Measurements from ENCODE around the gene KIF4A. TPM values are rescaled to one million over a fixed set of nuclear protein-coding genes. Genes with fewer than 3 reads are reported as not detected.

The KIF4A gene
- polyA plus RNA-seq, 1 donor (not counting 4 experiments of a cell fraction or from before 2014, with no cell fraction given): 7.1 TPM

DNA sequence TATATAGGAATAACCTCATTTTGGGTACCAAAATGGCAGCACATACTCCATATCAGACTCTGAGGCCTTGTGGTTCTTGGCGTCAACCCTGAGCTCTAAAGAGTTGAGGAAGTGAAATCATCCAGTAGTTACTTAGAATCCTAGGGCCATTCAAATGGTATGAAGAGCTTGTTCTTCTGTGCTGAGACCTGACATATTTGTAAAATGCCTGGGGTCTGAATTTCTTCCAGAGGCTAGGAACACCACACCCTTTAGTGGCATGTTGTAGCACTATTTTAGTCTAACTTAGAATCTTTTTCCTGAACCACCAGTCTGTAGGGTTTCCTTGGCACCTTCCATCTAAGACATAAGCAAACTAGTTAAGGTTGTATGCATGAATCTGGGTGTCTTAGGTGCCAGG is 115.1 kb downstream of the KIF4A start:
- Histone ChIP-seq H3K9ac (ENCODE audit: control insufficient read depth, extremely low read depth, insufficient read depth, low read length) (no peak overlapping the region), H3K27ac (ENCODE audit: control insufficient read depth, insufficient read depth, low read length) (no peak overlapping the region), H2AFZ (ENCODE audit: control insufficient read depth, low read length) (no peak overlapping the region), H3K36me3 (ENCODE audit: control insufficient read depth in 2 of 2, extremely low read depth in 1 of 2, insufficient read depth in 2 of 2, low read length in 2 of 2) (no peaks in the 10 kb centered on the region), H3K4me2 (ENCODE audit: control insufficient read depth, extremely low read depth, insufficient read depth, low read depth, low read length) (no peak overlapping the region), H3K4me1 (ENCODE audit: control insufficient read depth, extremely low read depth, insufficient read depth, low read length) (peaks cover 21% of the 10 kb centered on the region), H3K79me2 (ENCODE audit: control insufficient read depth, insufficient read depth, low read length) (no peaks in the 10 kb centered on the region), H3K9me3 (ENCODE audit: control insufficient read depth, low read depth, low read length) (no peaks in the 10 kb centered on the region), H4K20me1 (ENCODE audit: control insufficient read depth, extremely low read depth, insufficient read depth, low read length) (no peaks in the 10 kb centered on the region), H3K4me3 (ENCODE audit: control insufficient read depth in 2 of 3, extremely low read depth in 1 of 3, insufficient read depth in 2 of 3, low read depth in 1 of 3, low read length in 3 of 3) (no peak overlapping the region), H3K9me1 (ENCODE audit: control insufficient read depth, extremely low read depth, insufficient read depth, low read length) (no peaks in the 10 kb centered on the region), H3K27me3 (ENCODE audit: control insufficient read depth, extremely low read depth, insufficient read depth, low read length) (no peaks in the 10 kb centered on the region)
- dilution Hi-C loops (cut with MboI; ENCODE audit: extremely low pct_ligation_motif_present, low sequenced_read_pairs): no loop called here
- peak; percentile 20 for FAIRE-seq
- TF ChIP-seq, protein P1, sequence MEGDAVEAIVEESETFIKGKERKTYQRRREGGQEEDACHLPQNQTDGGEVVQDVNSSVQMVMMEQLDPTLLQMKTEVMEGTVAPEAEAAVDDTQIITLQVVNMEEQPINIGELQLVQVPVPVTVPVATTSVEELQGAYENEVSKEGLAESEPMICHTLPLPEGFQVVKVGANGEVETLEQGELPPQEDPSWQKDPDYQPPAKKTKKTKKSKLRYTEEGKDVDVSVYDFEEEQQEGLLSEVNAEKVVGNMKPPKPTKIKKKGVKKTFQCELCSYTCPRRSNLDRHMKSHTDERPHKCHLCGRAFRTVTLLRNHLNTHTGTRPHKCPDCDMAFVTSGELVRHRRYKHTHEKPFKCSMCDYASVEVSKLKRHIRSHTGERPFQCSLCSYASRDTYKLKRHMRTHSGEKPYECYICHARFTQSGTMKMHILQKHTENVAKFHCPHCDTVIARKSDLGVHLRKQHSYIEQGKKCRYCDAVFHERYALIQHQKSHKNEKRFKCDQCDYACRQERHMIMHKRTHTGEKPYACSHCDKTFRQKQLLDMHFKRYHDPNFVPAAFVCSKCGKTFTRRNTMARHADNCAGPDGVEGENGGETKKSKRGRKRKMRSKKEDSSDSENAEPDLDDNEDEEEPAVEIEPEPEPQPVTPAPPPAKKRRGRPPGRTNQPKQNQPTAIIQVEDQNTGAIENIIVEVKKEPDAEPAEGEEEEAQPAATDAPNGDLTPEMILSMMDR (optimal IDR thresholded peaks at IDR 0.05 in 1 of 3, IDR thresholded peaks at IDR 0.05 in 1 of 3, conservative IDR thresholded peaks at IDR 0.05 in 1 of 3; ENCODE audit: extremely low read depth in 1 of 3, insufficient read depth in 2 of 3, low read length in 3 of 3): no peak
- no peak for TF ChIP-seq EZH2 (IDR thresholded peaks at IDR 0.05; ENCODE audit: low read length)
- DNase-seq (ENCODE audit: low read depth, low spot score): no peak

DNA sequence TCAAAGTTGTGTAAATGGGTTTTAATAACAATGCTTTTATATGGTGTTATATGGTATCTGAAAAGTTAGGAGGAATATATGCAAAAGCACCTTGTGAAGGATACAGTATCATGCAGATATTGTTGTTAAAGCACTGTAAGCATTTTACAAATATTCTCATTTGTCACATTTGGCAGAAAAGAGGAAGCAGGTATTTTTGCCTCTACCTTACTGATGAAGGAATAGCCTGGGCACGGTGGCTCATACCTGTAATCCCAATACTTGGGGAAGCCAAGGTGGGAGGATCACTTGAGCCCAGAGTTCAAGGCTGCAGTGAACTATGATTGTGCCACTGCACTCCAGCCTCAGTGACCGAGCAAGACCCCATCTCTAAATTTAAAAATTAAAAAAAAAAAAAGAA is 121.0 kb downstream of the KIF4A start:
- FAIRE-seq (no peak), DNase-seq (ENCODE audit: low read depth, low spot score) (no peak)
- no peak overlapping the region for H3K27ac ChIP-seq (ENCODE audit: control insufficient read depth, insufficient read depth, low read length)
- H3K4me1 ChIP-seq (ENCODE audit: control insufficient read depth, extremely low read depth, insufficient read depth, low read length): no peaks in the 10 kb centered on the region
- H3K4me3 ChIP-seq (ENCODE audit: control insufficient read depth in 2 of 3, extremely low read depth in 1 of 3, insufficient read depth in 2 of 3, low read depth in 1 of 3, low read length in 3 of 3): no peak overlapping the region
- H3K9me1 ChIP-seq (ENCODE audit: control insufficient read depth, extremely low read depth, insufficient read depth, low read length): no peaks in the 10 kb centered on the region
- no peaks in the 10 kb centered on the region for H4K20me1 ChIP-seq (ENCODE audit: control insufficient read depth, extremely low read depth, insufficient read depth, low read length)
- no peak overlapping the region for H3K4me2 ChIP-seq (ENCODE audit: control insufficient read depth, extremely low read depth, insufficient read depth, low read depth, low read length)
- no peaks in the 10 kb centered on the region for H3K36me3 ChIP-seq (ENCODE audit: control insufficient read depth in 2 of 2, extremely low read depth in 1 of 2, insufficient read depth in 2 of 2, low read length in 2 of 2)
- H3K9ac ChIP-seq (ENCODE audit: control insufficient read depth, extremely low read depth, insufficient read depth, low read length): no peak overlapping the region
- no peak overlapping the region for H2AFZ ChIP-seq (ENCODE audit: control insufficient read depth, low read length)
- H3K79me2 ChIP-seq (ENCODE audit: control insufficient read depth, insufficient read depth, low read length): no peaks in the 10 kb centered on the region
- dilution Hi-C loops (cut with MboI; ENCODE audit: extremely low pct_ligation_motif_present, low sequenced_read_pairs): no loop called here
- H3K9me3 ChIP-seq (ENCODE audit: control insufficient read depth, low read depth, low read length): no peaks in the 10 kb centered on the region
- TF ChIP-seq, protein P1 (optimal IDR thresholded peaks at IDR 0.05 in 1 of 3, IDR thresholded peaks at IDR 0.05 in 1 of 3, conservative IDR thresholded peaks at IDR 0.05 in 1 of 3; ENCODE audit: extremely low read depth in 1 of 3, insufficient read depth in 2 of 3, low read length in 3 of 3): no peak
- TF ChIP-seq EZH2 (IDR thresholded peaks at IDR 0.05; ENCODE audit: low read length): no peak
- no peaks in the 10 kb centered on the region for H3K27me3 ChIP-seq (ENCODE audit: control insufficient read depth, extremely low read depth, insufficient read depth, low read length)
